Bronchial epithelial cell (primary cell): ENCODE measurements around the gene LPCAT4. TPM values are rescaled to one million over a fixed set of nuclear protein-coding genes. Genes with fewer than 3 reads are reported as not detected.
A peak's percentile ranks its signal among the peaks of the same experiment; 100 is the strongest.
"Not testable (repeated sequence)": the region's sequence is repeated elsewhere in the genome, so short reads cannot be mapped to it uniquely, and the experiment has no call there.

Source experiments
- DNase-seq: peaks from one replicate; pipeline ENCODE4 v3.0.0-alpha.2; 2010; ENCODE audit warnings: low read depth
- FAIRE-seq: peaks from 2 replicates; lab custom pipeline; 2011; peaks lifted over from hg19 to GRCh38; lab: Jason Lieb, UNC
- H3K27me3 ChIP-seq: 2 replicates; pipeline ENCODE4 v1.5.1; 2011; ENCODE audit warnings: low read length; ENCODE audit not compliant: control insufficient read depth, insufficient read depth
- H3K36me3 ChIP-seq: 2 replicates; pipeline ENCODE4 v1.5.1; 2011; ENCODE audit warnings: low read length; ENCODE audit not compliant: control insufficient read depth, insufficient read depth
- H3K4me3 ChIP-seq: 2 replicates; pipeline ENCODE4 v1.5.1; 2011; ENCODE audit warnings: mild to moderate bottlenecking, low read depth, low read length, control low read depth
- total RNA-seq: library from RNA; depleted of rRNA; stranded (reverse); fragments of >200 nt; gene quantifications from 2 replicates; pipeline ENCODE4 v1.2.1, GENCODE V29; 2014
- TF ChIP-seq, protein P1 (sequence below): IDR thresholded peaks from 2 replicates; pipeline ENCODE4 v1.5.1; 2011; ENCODE audit warnings: mild to moderate bottlenecking, moderate library complexity, low read length, control low read depth, inconsistent platforms; ENCODE audit not compliant: insufficient read depth, severe bottlenecking

Gene LPCAT4
- total RNA-seq, 1 donor from 2014 or later = 6.1 TPM

DNA sequence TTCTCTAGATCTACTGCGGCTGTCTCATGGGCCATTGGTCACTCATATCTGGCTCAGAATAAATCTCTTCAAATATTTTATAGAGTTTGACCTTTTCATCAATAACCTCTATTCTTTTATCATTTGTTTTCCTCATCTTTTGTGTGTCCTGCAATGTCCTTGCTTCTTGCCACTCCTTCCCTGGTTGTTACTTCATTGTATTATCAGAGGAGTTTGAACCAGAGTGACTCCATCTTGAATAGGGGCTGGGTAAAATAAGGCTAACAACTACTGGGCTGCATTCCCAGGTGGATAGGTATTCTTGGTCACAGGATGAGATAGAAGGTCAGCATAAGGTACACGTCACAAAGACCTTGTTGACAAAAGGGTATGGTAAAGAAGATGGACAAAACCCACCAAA is 9.9 kb upstream of the LPCAT4 start:
- TF ChIP-seq, protein P1, sequence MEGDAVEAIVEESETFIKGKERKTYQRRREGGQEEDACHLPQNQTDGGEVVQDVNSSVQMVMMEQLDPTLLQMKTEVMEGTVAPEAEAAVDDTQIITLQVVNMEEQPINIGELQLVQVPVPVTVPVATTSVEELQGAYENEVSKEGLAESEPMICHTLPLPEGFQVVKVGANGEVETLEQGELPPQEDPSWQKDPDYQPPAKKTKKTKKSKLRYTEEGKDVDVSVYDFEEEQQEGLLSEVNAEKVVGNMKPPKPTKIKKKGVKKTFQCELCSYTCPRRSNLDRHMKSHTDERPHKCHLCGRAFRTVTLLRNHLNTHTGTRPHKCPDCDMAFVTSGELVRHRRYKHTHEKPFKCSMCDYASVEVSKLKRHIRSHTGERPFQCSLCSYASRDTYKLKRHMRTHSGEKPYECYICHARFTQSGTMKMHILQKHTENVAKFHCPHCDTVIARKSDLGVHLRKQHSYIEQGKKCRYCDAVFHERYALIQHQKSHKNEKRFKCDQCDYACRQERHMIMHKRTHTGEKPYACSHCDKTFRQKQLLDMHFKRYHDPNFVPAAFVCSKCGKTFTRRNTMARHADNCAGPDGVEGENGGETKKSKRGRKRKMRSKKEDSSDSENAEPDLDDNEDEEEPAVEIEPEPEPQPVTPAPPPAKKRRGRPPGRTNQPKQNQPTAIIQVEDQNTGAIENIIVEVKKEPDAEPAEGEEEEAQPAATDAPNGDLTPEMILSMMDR = no peak
- DNase-seq = no peak
- FAIRE-seq = no peak
- Histone ChIP-seq H3K27me3 (no peaks in the 10 kb centered on the region), H3K4me3 (no peak overlapping the region), H3K36me3 (no peaks in the 10 kb centered on the region)

GRCh38 chr15:34375541-34375940 is 8.5 kb upstream of the LPCAT4 start:
- H3K4me3 ChIP-seq, FAIRE-seq, DNase-seq, H3K36me3 ChIP-seq, H3K27me3 ChIP-seq: not testable (repeated sequence)

GRCh38 chr15:34374816-34375215 is 7.8 kb upstream of the LPCAT4 start:
- FAIRE-seq = no peak
- H3K4me3 ChIP-seq = no peak overlapping the region
- no peaks in the 10 kb centered on the region for H3K36me3 ChIP-seq
- TF ChIP-seq, protein P1 = no peak
- no peak for DNase-seq
- H3K27me3 ChIP-seq = no peaks in the 10 kb centered on the region

DNA sequence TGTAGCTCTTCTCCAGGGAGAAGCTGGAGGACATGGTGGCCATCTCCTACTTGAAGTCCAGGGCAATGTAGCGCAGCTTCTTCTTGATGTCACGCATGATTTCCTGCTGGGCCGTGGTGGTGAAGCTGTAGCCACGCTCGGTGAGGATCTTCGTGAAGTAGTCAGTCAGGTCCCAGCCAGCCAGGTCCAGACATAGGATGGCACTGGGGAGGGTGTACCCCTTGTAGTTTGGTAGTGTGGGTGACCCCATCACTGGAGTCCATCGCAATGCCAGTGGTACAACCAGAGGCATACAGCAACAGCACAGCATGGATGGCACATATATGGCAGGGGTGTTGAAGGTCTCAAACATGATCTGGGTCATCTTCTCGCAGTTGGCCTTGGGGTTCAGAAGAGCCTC is 7.0 kb upstream of the LPCAT4 start:
- H3K4me3 ChIP-seq = no peak overlapping the region
- FAIRE-seq (peak; percentile 23), DNase-seq (no peak)
- TF ChIP-seq, protein P1 = no peak
- no peaks in the 10 kb centered on the region for H3K36me3 ChIP-seq
- H3K27me3 ChIP-seq = no peaks in the 10 kb centered on the region

DNA sequence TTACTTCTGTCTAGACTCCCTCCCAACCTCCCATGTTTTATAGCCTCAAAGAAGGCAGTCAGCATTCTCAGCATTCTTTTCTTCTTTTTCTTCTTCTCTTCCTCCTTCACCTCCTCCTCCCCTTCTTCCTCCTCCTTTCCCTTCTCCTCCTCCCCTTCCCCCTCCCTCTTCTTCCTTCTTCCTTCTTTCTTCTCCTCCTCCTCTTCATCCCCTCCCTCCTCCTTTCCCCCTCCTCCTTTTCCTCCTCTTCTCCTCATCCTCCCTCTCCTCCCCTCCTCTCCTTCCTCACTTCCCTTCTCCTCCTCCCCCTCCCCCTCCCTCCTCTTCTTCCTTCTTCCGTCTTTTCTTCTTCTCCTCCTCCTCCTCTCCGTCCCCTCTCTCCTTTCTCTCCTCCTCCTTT is 3.6 kb upstream of the LPCAT4 start:
- DNase-seq = no peak
- H3K27me3 ChIP-seq = no peaks in the 10 kb centered on the region
- TF ChIP-seq, protein P1 = no peak
- no peak overlapping the region for H3K4me3 ChIP-seq
- FAIRE-seq = no peak
- H3K36me3 ChIP-seq = no peaks in the 10 kb centered on the region

DNA sequence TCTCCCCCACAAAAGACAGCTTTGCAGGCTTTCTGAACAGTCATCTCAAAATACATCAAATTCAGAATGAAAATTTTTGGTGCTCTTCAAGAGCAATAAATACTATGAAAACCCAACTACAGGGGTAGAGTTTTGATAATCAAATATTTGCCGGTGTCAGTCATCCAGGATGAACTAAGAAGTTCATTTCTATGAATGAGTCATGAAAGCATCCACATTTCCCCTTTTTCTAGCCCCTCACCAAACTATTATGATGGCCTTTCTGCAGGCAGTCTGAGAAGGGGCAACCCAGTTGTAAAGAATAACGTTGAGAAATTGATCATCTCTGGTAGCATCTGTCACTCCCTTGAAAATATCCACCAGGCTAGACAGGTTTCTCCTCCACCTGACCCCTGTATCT is 3.1 kb upstream of the LPCAT4 start:
- Histone ChIP-seq H3K4me3 (no peak overlapping the region), H3K27me3 (no peaks in the 10 kb centered on the region), H3K36me3 (no peaks in the 10 kb centered on the region)
- DNase-seq (no peak), FAIRE-seq (no peak)
- TF ChIP-seq, protein P1 = no peak
